Measurements from ENCODE around the gene RNF148. TPM values are rescaled to one million over a fixed set of nuclear protein-coding genes. Genes with fewer than 3 reads are reported as not detected.

Gene RNF148, protein sequence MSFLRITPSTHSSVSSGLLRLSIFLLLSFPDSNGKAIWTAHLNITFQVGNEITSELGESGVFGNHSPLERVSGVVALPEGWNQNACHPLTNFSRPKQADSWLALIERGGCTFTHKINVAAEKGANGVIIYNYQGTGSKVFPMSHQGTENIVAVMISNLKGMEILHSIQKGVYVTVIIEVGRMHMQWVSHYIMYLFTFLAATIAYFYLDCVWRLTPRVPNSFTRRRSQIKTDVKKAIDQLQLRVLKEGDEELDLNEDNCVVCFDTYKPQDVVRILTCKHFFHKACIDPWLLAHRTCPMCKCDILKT
- under 1 TPM; 0.12 to 0.62 (median 0.16) TPM for polyA plus RNA-seq (ENCODE audit: insufficient read length in 3 of 3)
- long read RNA-seq, donor 1: 0 reads
- long read RNA-seq, donor 2: 0 reads
- long read RNA-seq, donor 3: 0 reads
- long read RNA-seq, donor 4: 0 reads
- long read RNA-seq, donor 5: 0 reads
- long read RNA-seq, donor 6: 0 reads
- long read RNA-seq, donor 7: 0 reads
- long read RNA-seq, donor 8: 0 reads
- long read RNA-seq, donor 9: 0 reads
- long read RNA-seq, donor 10: 0 reads
- long read RNA-seq, donor 11: 0 reads
- long read RNA-seq, donor 12: 0 reads
- long read RNA-seq, donor 13: 0 reads
- long read RNA-seq, donor 14: 0 reads
- long read RNA-seq, donor 15: 0 reads
- long read RNA-seq, donor 16: 0 reads

DNA sequence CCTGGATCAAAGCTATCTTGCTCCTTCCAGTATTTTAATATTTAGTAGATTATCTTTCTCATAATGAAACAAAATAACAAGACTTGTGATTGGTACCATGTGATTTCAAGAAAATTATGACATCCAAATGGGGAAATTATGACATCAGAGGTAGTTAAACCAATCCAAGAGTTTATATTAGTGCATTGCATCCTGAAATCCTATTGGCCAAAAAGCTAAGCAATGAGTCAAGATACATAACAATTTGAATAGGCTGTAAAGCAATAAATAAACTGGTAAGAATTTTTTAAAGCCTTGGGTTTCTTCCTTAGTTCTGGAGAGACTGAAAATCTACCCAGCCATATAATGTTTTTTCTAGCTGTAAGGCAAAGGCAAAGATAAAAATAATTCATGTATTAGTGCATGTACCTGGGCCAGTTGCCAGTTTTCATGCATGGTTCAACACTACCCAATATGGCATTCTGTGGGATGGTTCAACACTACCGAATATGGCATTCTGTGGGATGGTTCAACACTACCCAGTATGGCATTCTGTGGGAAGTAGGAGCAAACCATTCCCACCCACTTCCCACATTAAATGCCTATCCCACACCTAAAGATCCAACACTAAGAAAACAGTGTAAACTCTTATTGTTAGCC, at the start of gene RNF148:
TSS of gene RNF148 (minus strand) at position 51 of the 639 bp plus-strand sequence. CDS start 172 bp downstream, outside the sequence.
- no peak for DNase-seq (ENCODE audit: extremely low read depth in 1 of 11, low read depth in 9 of 11, low spot score in 4 of 11)

DNA sequence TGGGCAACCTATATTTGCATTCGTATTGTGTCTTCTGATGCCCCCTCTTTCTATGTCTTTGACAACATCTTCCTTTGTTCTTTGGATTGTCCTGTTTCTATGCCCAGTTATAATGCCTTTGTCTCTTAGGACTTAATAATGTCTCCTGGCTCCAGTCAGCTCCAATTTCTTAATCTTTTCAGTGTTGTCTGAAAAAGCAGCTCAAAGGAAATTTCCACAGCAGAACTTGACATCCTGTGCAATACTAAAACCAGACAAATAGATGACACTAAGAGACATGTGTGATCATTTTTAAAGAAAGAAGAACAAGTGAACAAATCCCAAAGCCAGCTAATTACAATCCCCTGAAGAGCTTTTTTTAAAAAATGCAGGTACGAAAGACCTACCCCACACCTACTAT, 47.7 kb upstream of the RNF148 start:
- DNase-seq (ENCODE audit: extremely low read depth in 1 of 11, low read depth in 9 of 11, low spot score in 4 of 11): no peak

DNA sequence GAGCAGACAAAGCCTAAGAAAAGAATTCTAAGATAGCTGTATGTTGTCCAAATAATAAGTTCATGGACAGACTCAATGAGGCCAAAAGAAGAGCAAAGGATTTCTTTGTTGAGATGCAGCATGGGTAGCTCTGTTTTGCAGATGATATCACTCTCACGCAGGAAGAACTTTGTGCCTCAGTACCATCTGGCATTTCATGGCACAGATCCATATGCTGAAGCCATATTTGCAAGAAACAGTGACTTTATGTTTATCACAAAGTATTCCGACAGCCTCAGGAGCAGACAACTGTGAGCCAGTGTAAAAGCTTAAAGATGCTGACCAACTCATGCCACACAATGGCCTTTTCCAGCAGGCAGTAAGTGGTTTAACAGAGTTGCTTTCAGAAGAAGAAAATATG, 45.5 kb upstream of the RNF148 start:
- no peak for DNase-seq (ENCODE audit: extremely low read depth in 1 of 11, low read depth in 9 of 11, low spot score in 4 of 11)

DNA sequence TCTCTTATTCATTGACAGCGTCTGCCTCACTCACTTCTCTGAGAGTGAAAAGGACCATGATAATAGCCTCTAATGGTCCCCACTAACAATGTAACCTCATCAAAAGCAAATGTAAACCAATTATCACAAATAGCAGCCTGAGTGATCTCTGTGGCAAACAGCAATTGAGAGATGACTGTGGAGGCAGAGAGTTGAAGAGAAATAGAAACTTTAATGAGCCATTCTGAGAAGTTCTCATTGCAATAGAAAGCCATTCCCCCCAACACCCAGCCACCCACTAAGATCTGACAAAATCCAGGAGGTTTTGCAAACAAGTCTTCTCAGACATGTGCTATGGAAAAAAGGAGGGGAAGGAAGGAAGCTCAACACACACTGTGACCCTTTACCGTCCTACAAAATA, 44.2 kb upstream of the RNF148 start:
- no peak for DNase-seq (ENCODE audit: extremely low read depth in 1 of 11, low read depth in 9 of 11, low spot score in 4 of 11)

DNA sequence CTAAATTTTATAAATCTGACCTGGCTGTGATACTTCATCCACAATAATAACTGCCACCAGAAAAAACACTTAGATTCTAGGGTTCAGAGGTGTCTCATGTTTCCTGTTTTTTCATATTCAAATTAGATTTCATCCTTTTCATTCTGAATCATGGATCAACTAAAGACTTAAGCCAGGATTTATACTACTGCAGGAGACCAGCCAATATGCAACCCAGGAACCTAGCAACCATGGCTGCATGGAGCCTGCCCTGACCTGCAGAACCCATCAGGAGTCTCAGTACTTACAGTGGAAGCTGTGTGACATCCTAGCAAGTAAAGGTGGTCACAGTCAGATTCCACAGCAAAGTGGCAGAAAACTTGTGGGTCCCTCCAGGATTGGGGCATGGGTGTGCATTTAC, 40.5 kb upstream of the RNF148 start:
- DNase-seq (ENCODE audit: extremely low read depth in 1 of 11, low read depth in 9 of 11, low spot score in 4 of 11): no peak

DNA sequence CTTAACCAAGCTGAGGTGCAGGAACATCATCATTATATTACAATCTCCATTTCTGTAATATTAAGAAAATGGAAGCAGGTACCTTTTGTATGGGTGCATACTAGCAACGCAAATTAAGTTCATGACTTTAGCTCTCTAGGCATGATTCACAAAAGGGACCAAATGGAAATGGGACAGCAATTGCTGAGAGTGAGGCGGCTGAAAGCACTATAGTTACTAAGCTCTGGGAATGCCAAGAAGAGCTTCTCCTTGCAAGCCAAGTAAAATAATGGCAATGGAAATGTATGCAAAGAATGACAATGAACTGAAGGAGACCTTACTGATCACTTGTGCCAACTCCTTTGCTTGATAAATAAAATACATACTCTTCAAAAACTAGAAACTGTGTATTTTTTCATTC, 36.2 kb upstream of the RNF148 start:
- DNase-seq (ENCODE audit: extremely low read depth in 1 of 11, low read depth in 9 of 11, low spot score in 4 of 11): no peak

DNA sequence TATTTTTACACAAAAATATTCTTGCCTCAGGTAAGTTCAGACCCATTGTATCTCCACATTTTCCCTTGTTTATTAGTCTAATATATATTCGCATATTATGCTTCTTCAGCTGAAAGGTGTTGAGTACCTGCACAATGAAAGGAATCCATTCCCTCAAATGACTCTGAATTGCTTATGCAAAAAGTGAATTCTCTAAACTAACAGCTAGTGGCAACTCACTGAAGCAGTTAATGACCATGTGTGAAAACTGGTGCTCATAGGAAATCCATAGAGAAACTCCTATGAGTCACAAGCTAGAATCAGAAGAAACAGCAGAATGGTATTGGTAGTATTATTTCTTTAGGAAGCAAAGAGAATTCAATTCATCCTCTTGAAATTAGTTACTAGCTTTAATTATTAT, 33.5 kb upstream of the RNF148 start:
- DNase-seq (ENCODE audit: extremely low read depth in 1 of 11, low read depth in 9 of 11, low spot score in 4 of 11): no peak

DNA sequence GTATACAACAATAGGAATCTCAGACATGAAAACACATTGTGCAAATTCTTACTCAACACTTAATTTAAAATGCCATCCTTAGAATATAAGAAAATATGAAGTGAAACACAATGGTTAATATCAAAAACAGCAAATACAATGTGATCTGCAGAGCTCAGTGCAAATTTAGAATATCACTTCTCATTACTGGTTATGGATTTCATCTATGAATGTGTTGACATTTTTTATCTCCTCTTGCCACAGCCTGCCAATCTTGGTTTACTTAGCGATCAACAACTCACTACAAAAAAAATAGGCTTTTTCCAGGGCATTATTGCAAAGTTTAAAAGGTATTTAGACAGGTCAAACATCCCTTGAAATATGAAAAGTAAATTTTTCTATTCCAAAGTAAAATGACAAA, 25.0 kb upstream of the RNF148 start:
- DNase-seq (ENCODE audit: extremely low read depth in 1 of 11, low read depth in 9 of 11, low spot score in 4 of 11): no peak

DNA sequence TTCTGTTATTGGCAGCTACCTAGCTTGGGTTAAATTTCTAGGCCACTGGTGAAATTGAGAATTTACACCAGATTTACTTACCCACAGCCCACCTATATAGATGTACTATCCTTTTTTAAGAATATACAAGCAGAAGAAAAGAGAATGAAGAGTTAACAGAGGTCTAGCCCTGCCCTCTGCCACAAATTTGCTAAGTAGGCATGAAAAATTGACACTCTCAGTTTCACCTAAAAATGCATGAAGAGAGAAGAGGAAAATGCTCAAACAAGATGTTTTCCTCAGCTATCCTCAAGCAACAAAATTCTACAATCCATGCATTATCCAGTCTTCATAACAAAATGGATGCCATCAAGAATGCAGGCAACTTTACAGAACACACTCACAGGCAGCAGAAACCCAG, 24.6 kb upstream of the RNF148 start:
- no peak for DNase-seq (ENCODE audit: extremely low read depth in 1 of 11, low read depth in 9 of 11, low spot score in 4 of 11)

DNA sequence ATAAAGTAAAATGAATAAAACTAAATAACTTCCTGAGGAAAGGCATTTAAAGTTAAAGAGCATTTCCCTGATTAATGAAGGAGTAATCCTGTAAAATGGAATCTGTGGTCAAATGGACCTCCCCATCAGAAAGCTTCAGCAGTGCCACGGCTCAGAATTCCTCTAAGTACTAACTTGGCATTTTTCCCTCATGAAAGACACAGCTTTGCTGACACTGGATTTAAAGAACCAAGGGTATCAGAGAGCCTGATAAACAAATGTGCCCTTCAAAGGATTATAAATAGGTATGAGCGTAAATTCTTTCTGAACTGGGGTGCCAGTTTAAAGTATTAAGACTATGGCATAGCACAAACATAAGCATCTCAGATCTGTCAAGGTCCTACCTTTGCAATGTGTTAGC, 24.2 kb upstream of the RNF148 start:
- no peak for DNase-seq (ENCODE audit: extremely low read depth in 1 of 11, low read depth in 9 of 11, low spot score in 4 of 11)

- DNase-seq (ENCODE audit: extremely low read depth in 1 of 11, low read depth in 9 of 11, low spot score in 4 of 11): peak in 1 of 11 donors; percentile 21
Observed at GRCh38 chr7:122724366-122724765, 21.6 kb upstream of the RNF148 start.

DNA sequence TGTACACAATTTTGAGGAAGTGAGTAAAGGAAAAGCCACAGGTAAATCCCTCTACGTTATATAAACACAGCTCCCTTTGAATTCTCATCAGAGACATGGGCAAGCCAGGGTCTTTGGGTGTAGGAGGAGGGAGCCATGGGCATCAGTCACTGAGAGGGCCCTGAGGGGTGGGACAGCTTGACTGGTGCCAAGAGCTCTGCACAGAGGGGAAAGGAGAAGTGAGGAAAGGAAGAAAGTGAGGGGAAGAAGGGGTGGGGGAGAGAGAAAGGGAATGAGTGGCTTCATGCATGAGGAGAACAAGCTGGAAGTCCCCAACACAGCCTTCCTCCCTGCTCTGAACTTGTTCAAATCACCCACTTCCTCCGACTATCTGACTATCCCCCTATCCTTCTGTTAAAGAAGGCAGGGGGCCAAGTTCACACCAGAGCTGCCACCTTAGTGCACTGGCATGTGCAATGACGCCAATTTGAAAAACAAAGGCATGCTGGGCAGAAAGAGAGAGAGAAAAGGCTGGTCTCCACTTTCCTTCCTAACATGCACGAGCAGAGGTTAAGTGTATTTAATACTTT, 16.4 kb upstream of the RNF148 start:
- no peak for DNase-seq (ENCODE audit: extremely low read depth in 1 of 11, low read depth in 9 of 11, low spot score in 4 of 11)

GRCh38 chr7:122717356-122718089, 14.8 kb upstream of the RNF148 start:
- DNase-seq (ENCODE audit: extremely low read depth in 1 of 11, low read depth in 9 of 11, low spot score in 4 of 11): no peak

GRCh38 chr7:122715183-122715582, 12.5 kb upstream of the RNF148 start:
- no peak for DNase-seq (ENCODE audit: extremely low read depth in 1 of 11, low read depth in 9 of 11, low spot score in 4 of 11)

DNA sequence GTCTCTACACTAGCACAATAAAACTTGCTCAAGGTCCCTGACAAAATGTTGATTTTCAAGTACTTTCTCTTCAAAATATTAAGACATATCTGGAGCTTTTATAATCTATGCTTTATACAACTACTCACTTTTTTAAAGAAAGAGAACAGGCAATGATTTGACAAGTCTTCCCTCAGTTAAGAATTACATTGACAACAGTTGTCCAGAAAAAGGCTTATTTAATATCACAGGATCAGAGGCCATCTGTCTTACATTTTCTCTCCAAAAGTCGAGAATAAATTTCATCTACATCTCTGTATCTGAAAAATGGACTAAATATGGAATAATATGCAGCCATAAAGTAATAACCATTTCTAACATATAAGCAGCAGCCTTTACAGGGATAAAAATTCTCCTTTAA, 8.2 kb upstream of the RNF148 start:
- no peak for DNase-seq (ENCODE audit: extremely low read depth in 1 of 11, low read depth in 9 of 11, low spot score in 4 of 11)

GRCh38 chr7:122709930-122710646, 7.4 kb upstream of the RNF148 start:
- DNase-seq (ENCODE audit: extremely low read depth in 1 of 11, low read depth in 9 of 11, low spot score in 4 of 11): no peak

GRCh38 chr7:122706836-122707235, 4.1 kb upstream of the RNF148 start:
- DNase-seq (ENCODE audit: extremely low read depth in 1 of 11, low read depth in 9 of 11, low spot score in 4 of 11): no peak

- DNase-seq (ENCODE audit: extremely low read depth in 1 of 11, low read depth in 9 of 11, low spot score in 4 of 11): no peak
Observed at GRCh38 chr7:122699017-122699416, 3.7 kb downstream of the RNF148 start, which contains the start of gene RNF133. TSS of gene RNF133 (minus strand) at chr7:122699117. CDS start at chr7:122698918, 199 bp downstream.

DNA sequence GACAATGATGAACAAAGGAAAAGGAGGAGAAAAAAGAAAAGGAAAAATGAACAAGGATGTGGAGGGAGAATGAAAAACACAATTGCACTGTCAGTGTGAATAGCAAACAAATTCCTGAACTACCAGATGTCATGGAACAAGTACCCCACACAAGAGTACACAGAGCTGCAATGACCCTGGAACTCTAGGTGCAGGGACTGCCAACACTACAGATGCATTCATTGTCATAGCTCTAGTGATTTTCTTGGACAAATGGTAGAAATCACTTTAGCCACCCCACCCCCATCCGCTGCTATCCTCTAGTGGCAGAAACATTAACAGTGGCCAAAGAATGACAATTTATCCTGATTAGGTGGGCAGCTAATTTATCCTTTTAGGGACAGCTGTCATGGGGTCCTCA, 6.9 kb downstream of the RNF148 start:
- no peak for DNase-seq (ENCODE audit: extremely low read depth in 1 of 11, low read depth in 9 of 11, low spot score in 4 of 11)
